Lower leg skin (tissue), 4 donors: Measurements from ENCODE around the gene PLEKHG4. TPM values are rescaled to one million over a fixed set of nuclear protein-coding genes. Genes with fewer than 3 reads are reported as not detected.

Source experiments
- DNase-seq, 2 donors: peaks; one replicate each; pipeline ENCODE4 v3.0.0-alpha.2; 2019; ENCODE audit warnings: low spot score in 2 of 2
- H3K4me3 ChIP-seq: fragments of 200-600 bp; sonication (generic); 2 replicates; pipeline ENCODE4 v1.5.1; 2017; ENCODE audit warnings: mild to moderate bottlenecking, low read depth; ENCODE audit not compliant: poor library complexity, severe bottlenecking
- CTCF ChIP-seq, 3 donors: fragments of 450-650 bp; IDR thresholded peaks; one replicate each; pipeline ENCODE4 v1.5.1; 2016; ENCODE audit warnings: antibody characterized with exemption in 3 of 3, mild to moderate bottlenecking in 3 of 3, moderate library complexity in 2 of 3
- POLR2A ChIP-seq, 2 donors: fragments of 450-650 bp; IDR thresholded peaks; one replicate each; pipeline ENCODE4 v1.6.1; 2016 to 2017; ENCODE audit warnings: antibody characterized with exemption in 2 of 2, mild to moderate bottlenecking in 1 of 2, moderate library complexity in 1 of 2
- WGBS, 2 donors: methylation state at CpG; one replicate each; pipeline ENCODE4 v1.1.5; 2018; 5-methylcytosine and 5-hydroxymethylcytosine counted together
- intact Hi-C: fragments of 100-400 bp; cut with DNase I; formaldehyde crosslinking; loops from one replicate; pipeline ENCODE4 v1.15.0; 2023; ENCODE audit warnings: low total_unique reads
- total RNA-seq, 4 donors: library from RNA; depleted of rRNA; stranded (reverse); fragments of >200 nt; gene quantifications; one replicate each; pipeline ENCODE4 v1.1.0, GENCODE V29; 2016

Gene PLEKHG4
- total RNA-seq, 4 donors from 2014 or later = 16.6 to 28.0 (median 21.2) TPM

GRCh38 chr16:67248073-67248400, 31.3 kb upstream of the PLEKHG4 start:
- peak overlapping the region; percentile 9 for H3K4me3 ChIP-seq
- TF ChIP-seq POLR2A (IDR thresholded peaks at IDR 0.05) = no peak
- TF ChIP-seq CTCF (IDR thresholded peaks at IDR 0.05) = no peak
- 2% methylated on average over 5 to 7 of the region's 7 CpGs for WGBS, 2 donors
- intact Hi-C loops = no loop called here
- no peak for DNase-seq

- 0 to 1% methylated on average over 36 to 50 of the region's 75 CpGs for WGBS, 2 donors
- intact Hi-C loops = no loop called here
- peak within 1 kb of the TSS; percentile 9 for H3K4me3 ChIP-seq
- DNase-seq = no peak
- TF ChIP-seq CTCF (IDR thresholded peaks at IDR 0.05) (no peak), POLR2A (IDR thresholded peaks at IDR 0.05) (no peak)
Measured at GRCh38 chr16:67248401-67249177, 30.7 kb upstream of the PLEKHG4 start, which contains the start of gene SLC9A5. TSS of gene SLC9A5 (plus strand) at chr16:67248979. CDS start at chr16:67249015, 36 bp downstream.

- peak overlapping the region; percentile 9 for H3K4me3 ChIP-seq
- intact Hi-C loops = no loop called here
- 24 to 33% methylated on average over 16 to 22 of the region's 22 CpGs for WGBS, 2 donors
- no peak for TF ChIP-seq CTCF (IDR thresholded peaks at IDR 0.05)
- no peak for TF ChIP-seq POLR2A (IDR thresholded peaks at IDR 0.05)
- DNase-seq = no peak
Measured at GRCh38 chr16:67249178-67250044, 29.9 kb upstream of the PLEKHG4 start.

GRCh38 chr16:67250045-67250327, 29.3 kb upstream of the PLEKHG4 start:
- DNase-seq = no peak
- 75 to 76% methylated on average over 4 of the region's 4 CpGs for WGBS, 2 donors
- H3K4me3 ChIP-seq = no peak overlapping the region
- intact Hi-C loops = no loop called here
- TF ChIP-seq CTCF (IDR thresholded peaks at IDR 0.05) (no peak), POLR2A (IDR thresholded peaks at IDR 0.05) (no peak)

GRCh38 chr16:67252609-67253497, 26.5 kb upstream of the PLEKHG4 start:
- TF ChIP-seq CTCF (IDR thresholded peaks at IDR 0.05) = no peak
- no peak for TF ChIP-seq POLR2A (IDR thresholded peaks at IDR 0.05)
- DNase-seq = no peak
- WGBS, 2 donors = 85 to 87% methylated on average over 4 of the region's 4 CpGs
- intact Hi-C loops = no loop called here
- no peak overlapping the region for H3K4me3 ChIP-seq
